ENCODE data around the gene WDR31.

The WDR31 gene

GRCh38 chr9:113341712-113342410, 1.8 kb upstream of the WDR31 start:
- DNase-seq (ENCODE audit: low read depth in 3 of 3) = no peak

GRCh38 chr9:113337714-113338113, 2.4 kb downstream of the WDR31 start:
- no peak for DNase-seq (ENCODE audit: low read depth in 3 of 3)

GRCh38 chr9:113331780-113332179, 8.3 kb downstream of the WDR31 start:
- no peak for DNase-seq (ENCODE audit: low read depth in 3 of 3)

GRCh38 chr9:113328045-113328782, 11.9 kb downstream of the WDR31 start:
- no peak for DNase-seq (ENCODE audit: low read depth in 3 of 3)

- DNase-seq (ENCODE audit: low read depth in 3 of 3) = no peak
Observed at GRCh38 chr9:113326230-113326629, 13.8 kb downstream of the WDR31 start.

- no peak for DNase-seq (ENCODE audit: low read depth in 3 of 3)
Observed at GRCh38 chr9:113322671-113323070, 17.4 kb downstream of the WDR31 start.

GRCh38 chr9:113320051-113320450, 20.0 kb downstream of the WDR31 start:
- DNase-seq (ENCODE audit: low read depth in 3 of 3) = no peak

GRCh38 chr9:113319054-113319453, 21.0 kb downstream of the WDR31 start:
- DNase-seq (ENCODE audit: low read depth in 3 of 3) = no peak

- no peak for DNase-seq (ENCODE audit: low read depth in 3 of 3)
Observed at GRCh38 chr9:113317777-113318176, 22.3 kb downstream of the WDR31 start.

GRCh38 chr9:113316030-113316429, 24.0 kb downstream of the WDR31 start:
- DNase-seq (ENCODE audit: low read depth in 3 of 3) = no peak

GRCh38 chr9:113315231-113315630, 24.8 kb downstream of the WDR31 start:
- DNase-seq (ENCODE audit: low read depth in 3 of 3) = no peak

- no peak for DNase-seq (ENCODE audit: low read depth in 3 of 3)
Observed at GRCh38 chr9:113313261-113313660, 26.8 kb downstream of the WDR31 start.

- DNase-seq (ENCODE audit: low read depth in 3 of 3) = no peak
Observed at GRCh38 chr9:113311961-113312360, 28.1 kb downstream of the WDR31 start.

- DNase-seq (ENCODE audit: low read depth in 3 of 3) = no peak
Observed at GRCh38 chr9:113310538-113310937, 29.5 kb downstream of the WDR31 start.

GRCh38 chr9:113309204-113309813, 30.8 kb downstream of the WDR31 start:
- DNase-seq (ENCODE audit: low read depth in 3 of 3) = peak in 1 of 3 experiments; percentile 10

- DNase-seq (ENCODE audit: low read depth in 3 of 3) = no peak
Observed at GRCh38 chr9:113307396-113307975, 32.6 kb downstream of the WDR31 start.

GRCh38 chr9:113306566-113306965, 33.5 kb downstream of the WDR31 start:
- DNase-seq (ENCODE audit: low read depth in 3 of 3) = no peak

GRCh38 chr9:113302792-113303418, 37.2 kb downstream of the WDR31 start, which contains the start of gene RNF183:
Gene RNF183 (minus strand): TSS chr9:113303376. CDS start chr9:113298184, 5,192 bp downstream.
- no peak for DNase-seq (ENCODE audit: low read depth in 3 of 3)

- DNase-seq (ENCODE audit: low read depth in 3 of 3) = no peak
Observed at GRCh38 chr9:113301548-113301947, 38.5 kb downstream of the WDR31 start.

GRCh38 chr9:113299800-113300292, 40.2 kb downstream of the WDR31 start:
- no peak for DNase-seq (ENCODE audit: low read depth in 3 of 3)

- DNase-seq (ENCODE audit: low read depth in 3 of 3) = no peak
Observed at GRCh38 chr9:113298924-113299770, 40.9 kb downstream of the WDR31 start.
